Fibroblast of skin of left biceps (primary cell): Measurements from ENCODE around the gene TMEM151A.

ENCODE experiments used
- DNase-seq, 2 experiments: peaks; one replicate each; pipeline ENCODE4 v3.0.0-alpha.2; 2013; ENCODE audit warnings: low read depth in 2 of 2

TMEM151A gene

GRCh38 chr11:66322732-66323427 lies 31.2 kb downstream of the TMEM151A start:
- no peak for DNase-seq

GRCh38 chr11:66323684-66324083 lies 32.0 kb downstream of the TMEM151A start:
- DNase-seq, result no peak

- peak in 1 of 2 experiments; percentile 29 for DNase-seq
Observed at GRCh38 chr11:66324664-66325063, 33.0 kb downstream of the TMEM151A start.

GRCh38 chr11:66325263-66325671 lies 33.6 kb downstream of the TMEM151A start:
- no peak for DNase-seq

- no peak for DNase-seq
Observed at GRCh38 chr11:66326261-66327111, 34.8 kb downstream of the TMEM151A start.

- DNase-seq, result peak in 1 of 2 experiments; percentile 37
Observed at GRCh38 chr11:66327171-66328030, 35.7 kb downstream of the TMEM151A start.

- DNase-seq, result no peak
Observed at GRCh38 chr11:66328031-66328301, 36.3 kb downstream of the TMEM151A start.

GRCh38 chr11:66328302-66329144 lies 36.8 kb downstream of the TMEM151A start:
- peak; percentile 35 for DNase-seq

GRCh38 chr11:66329165-66329673 lies 37.5 kb downstream of the TMEM151A start:
- DNase-seq, result no peak

- no peak for DNase-seq
Observed at GRCh38 chr11:66330931-66331330, 39.2 kb downstream of the TMEM151A start.

GRCh38 chr11:66331542-66332370 lies 40.1 kb downstream of the TMEM151A start:
- DNase-seq, result no peak

GRCh38 chr11:66332371-66333219 lies 40.9 kb downstream of the TMEM151A start:
- no peak for DNase-seq

GRCh38 chr11:66333220-66333877 lies 41.7 kb downstream of the TMEM151A start:
- no peak for DNase-seq

- no peak for DNase-seq
Observed at GRCh38 chr11:66333896-66334604, 42.4 kb downstream of the TMEM151A start.

- DNase-seq, result no peak
Observed at GRCh38 chr11:66334605-66335442, 43.1 kb downstream of the TMEM151A start.

GRCh38 chr11:66335531-66336233 lies 44.0 kb downstream of the TMEM151A start:
- DNase-seq, result no peak
